Liver (tissue), 3 donors: ENCODE measurements around the gene RNF31.

Experiments used
- ATF3 ChIP-seq: IDR thresholded peaks from 2 replicates; pipeline ENCODE4 v1.6.1; 2016; ENCODE audit warnings: antibody characterized with exemption
- EGR1 ChIP-seq, 2 donors: IDR thresholded peaks; 2 replicates each; pipeline ENCODE4 v1.6.1; 2016 to 2018; ENCODE audit warnings: antibody characterized with exemption in 2 of 2, low read depth in 2 of 2
- FOXA1 ChIP-seq: IDR thresholded peaks from 2 replicates; pipeline ENCODE4 v1.6.1; 2016; ENCODE audit warnings: antibody characterized with exemption
- GABPA ChIP-seq, 2 donors: IDR thresholded peaks in 1 of 2; conservative IDR thresholded peaks in 1 of 2; 2 replicates each; pipeline ENCODE4 v1.6.1; 2016; ENCODE audit warnings: antibody characterized with exemption in 2 of 2, mild to moderate bottlenecking in 1 of 2, moderate library complexity in 1 of 2
- JUND ChIP-seq, 2 donors: IDR thresholded peaks; 2 replicates each; pipeline ENCODE4 v1.6.1; 2016; ENCODE audit warnings: antibody characterized with exemption in 2 of 2
- NR2F2 ChIP-seq: IDR thresholded peaks from 2 replicates; pipeline ENCODE4 v1.6.1; 2016; ENCODE audit warnings: antibody characterized with exemption
- RAD21 ChIP-seq, 2 donors: IDR thresholded peaks; 2 replicates each; pipeline ENCODE4 v1.6.1; 2016; ENCODE audit warnings: antibody characterized with exemption in 2 of 2, mild to moderate bottlenecking in 2 of 2
- REST ChIP-seq: IDR thresholded peaks from 2 replicates; pipeline ENCODE4 v1.6.1; 2016; ENCODE audit warnings: antibody characterized with exemption, mild to moderate bottlenecking
- RXRA ChIP-seq, 2 donors: IDR thresholded peaks; 2 replicates each; pipeline ENCODE4 v1.6.1; 2017 to 2018; ENCODE audit warnings: antibody characterized with exemption in 2 of 2, mild to moderate bottlenecking in 1 of 2
- SP1 ChIP-seq: IDR thresholded peaks from 2 replicates; pipeline ENCODE4 v1.6.1; 2018; ENCODE audit warnings: antibody characterized with exemption, mild to moderate bottlenecking
- TAF1 ChIP-seq: conservative IDR thresholded peaks from 2 replicates; pipeline ENCODE4 v1.6.1; 2016; ENCODE audit warnings: antibody characterized with exemption, mild to moderate bottlenecking
- YY1 ChIP-seq: IDR thresholded peaks from 2 replicates; pipeline ENCODE4 v1.6.1; 2016; ENCODE audit warnings: antibody characterized with exemption, mild to moderate bottlenecking
- TF ChIP-seq, protein P1 (sequence below): fragments of 150-350 bp; IDR thresholded peaks from 2 replicates; pipeline ENCODE4 v1.5.1; 2017; ENCODE audit warnings: improper control_type of control experiment, low read depth, low read length; ENCODE audit not compliant: missing input control
- donor health status: healthy.
- donor health status: healthy.

DNA sequence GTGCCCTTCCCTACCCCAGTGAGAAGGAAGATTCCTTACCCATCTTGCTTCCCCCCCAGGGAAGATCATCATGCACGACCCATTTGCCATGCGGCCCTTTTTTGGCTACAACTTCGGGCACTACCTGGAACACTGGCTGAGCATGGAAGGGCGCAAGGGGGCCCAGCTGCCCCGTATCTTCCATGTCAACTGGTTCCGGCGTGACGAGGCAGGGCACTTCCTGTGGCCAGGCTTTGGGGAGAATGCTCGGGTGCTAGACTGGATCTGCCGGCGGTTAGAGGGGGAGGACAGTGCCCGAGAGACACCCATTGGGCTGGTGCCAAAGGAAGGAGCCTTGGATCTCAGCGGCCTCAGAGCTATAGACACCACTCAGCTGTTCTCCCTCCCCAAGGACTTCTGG, 43.8 kb upstream of the RNF31 start:
- TF ChIP-seq, protein P1, sequence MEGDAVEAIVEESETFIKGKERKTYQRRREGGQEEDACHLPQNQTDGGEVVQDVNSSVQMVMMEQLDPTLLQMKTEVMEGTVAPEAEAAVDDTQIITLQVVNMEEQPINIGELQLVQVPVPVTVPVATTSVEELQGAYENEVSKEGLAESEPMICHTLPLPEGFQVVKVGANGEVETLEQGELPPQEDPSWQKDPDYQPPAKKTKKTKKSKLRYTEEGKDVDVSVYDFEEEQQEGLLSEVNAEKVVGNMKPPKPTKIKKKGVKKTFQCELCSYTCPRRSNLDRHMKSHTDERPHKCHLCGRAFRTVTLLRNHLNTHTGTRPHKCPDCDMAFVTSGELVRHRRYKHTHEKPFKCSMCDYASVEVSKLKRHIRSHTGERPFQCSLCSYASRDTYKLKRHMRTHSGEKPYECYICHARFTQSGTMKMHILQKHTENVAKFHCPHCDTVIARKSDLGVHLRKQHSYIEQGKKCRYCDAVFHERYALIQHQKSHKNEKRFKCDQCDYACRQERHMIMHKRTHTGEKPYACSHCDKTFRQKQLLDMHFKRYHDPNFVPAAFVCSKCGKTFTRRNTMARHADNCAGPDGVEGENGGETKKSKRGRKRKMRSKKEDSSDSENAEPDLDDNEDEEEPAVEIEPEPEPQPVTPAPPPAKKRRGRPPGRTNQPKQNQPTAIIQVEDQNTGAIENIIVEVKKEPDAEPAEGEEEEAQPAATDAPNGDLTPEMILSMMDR, result no peak
- TF ChIP-seq EGR1 (IDR thresholded peaks at IDR 0.05; ENCODE audit: low read depth in 2 of 2) (no peak), SP1 (no peak), NR2F2 (no peak), YY1 (no peak), RAD21 (IDR thresholded peaks at IDR 0.05) (no peak), TAF1 (no peak), RXRA (IDR thresholded peaks at IDR 0.05) (no peak), GABPA (IDR thresholded peaks at IDR 0.05 in 1 of 2, conservative IDR thresholded peaks at IDR 0.05 in 1 of 2) (no peak), JUND (IDR thresholded peaks at IDR 0.05) (no peak), REST (no peak), ATF3 (no peak), FOXA1 (no peak)
